Effector CD4-positive, alpha-beta T cell (primary cell): ENCODE results near the gene NSD2.
"Not testable (repeated sequence)": the region's sequence is repeated elsewhere in the genome, so short reads cannot be mapped to it uniquely, and the experiment has no call there.

Source experiments
- DNase-seq: peaks from one replicate; pipeline ENCODE4 v3.0.0-alpha.2; 2020
- total RNA-seq: gene quantifications from one replicate; lab custom pipeline; 2026; lab: John Stamatoyannopoulos, UW

The NSD2 gene
- 103 reads per million, percentile 83 among the genes with 10 or more reads in this experiment for total RNA-seq

- peak; percentile 83 for DNase-seq
Measured at GRCh38 chr4:1870578-1871443, at the start of gene NSD2. NSD2 (plus strand) TSS chr4:1871393; CDS start chr4:1900655, 29,262 bp downstream.

GRCh38 chr4:1821679-1822567 is 49.3 kb upstream of the NSD2 start:
- DNase-seq, result no peak

- DNase-seq, result no peak
Measured at GRCh38 chr4:1822568-1823544, 48.3 kb upstream of the NSD2 start.

- no peak for DNase-seq
Measured at GRCh38 chr4:1823545-1823932, 47.7 kb upstream of the NSD2 start.

- DNase-seq, result no peak
Measured at GRCh38 chr4:1824746-1825145, 46.4 kb upstream of the NSD2 start.

- no peak for DNase-seq
Measured at GRCh38 chr4:1825326-1825725, 45.9 kb upstream of the NSD2 start.

- no peak for DNase-seq
Measured at GRCh38 chr4:1826531-1827350, 44.5 kb upstream of the NSD2 start.

- DNase-seq, result no peak
Measured at GRCh38 chr4:1830234-1830633, 41.0 kb upstream of the NSD2 start.

GRCh38 chr4:1830642-1831228 is 40.5 kb upstream of the NSD2 start:
- no peak for DNase-seq

- DNase-seq, result no peak
Measured at GRCh38 chr4:1831331-1831730, 39.9 kb upstream of the NSD2 start.

GRCh38 chr4:1832690-1833089 is 38.5 kb upstream of the NSD2 start:
- no peak for DNase-seq

GRCh38 chr4:1833307-1834046 is 37.7 kb upstream of the NSD2 start:
- no peak for DNase-seq

- no peak for DNase-seq
Measured at GRCh38 chr4:1834047-1834775, 37.0 kb upstream of the NSD2 start.

- not testable (repeated sequence) for DNase-seq
Measured at GRCh38 chr4:1835836-1836235, 35.4 kb upstream of the NSD2 start.

GRCh38 chr4:1836650-1837049 is 34.5 kb upstream of the NSD2 start:
- no peak for DNase-seq

GRCh38 chr4:1837069-1837468 is 34.1 kb upstream of the NSD2 start:
- DNase-seq, result no peak

- no peak for DNase-seq
Measured at GRCh38 chr4:1839282-1839681, 31.9 kb upstream of the NSD2 start.

- no peak for DNase-seq
Measured at GRCh38 chr4:1841201-1841886, 29.8 kb upstream of the NSD2 start.

- DNase-seq, result no peak
Measured at GRCh38 chr4:1841887-1842210, 29.3 kb upstream of the NSD2 start.
